HG03432 (cell line): ENCODE results near the gene JPH3.

Experiments
- ATAC-seq: cut with Tn5 transposase; IDR thresholded peaks from one replicate; pipeline ENCODE4 v1.9.1; 2021; ENCODE audit warnings: mild to moderate bottlenecking, moderate library complexity; ENCODE audit not compliant: unreplicated experiment

Gene JPH3

GRCh38 chr16:87602001-87602775 lies at the start of gene JPH3:
TSS of gene JPH3 (plus strand) at chr16:87602508. CDS start at chr16:87603147, 639 bp downstream.
- ATAC-seq: no peak

- no peak for ATAC-seq
Measured at GRCh38 chr16:87552772-87553573, 49.3 kb upstream of the JPH3 start.

- no peak for ATAC-seq
Measured at GRCh38 chr16:87554754-87555427, 47.4 kb upstream of the JPH3 start.

- no peak for ATAC-seq
Measured at GRCh38 chr16:87555647-87556046, 46.7 kb upstream of the JPH3 start.

GRCh38 chr16:87556941-87557459 lies 45.3 kb upstream of the JPH3 start:
- no peak for ATAC-seq

GRCh38 chr16:87558682-87559081 lies 43.6 kb upstream of the JPH3 start:
- no peak for ATAC-seq

- no peak for ATAC-seq
Measured at GRCh38 chr16:87559945-87560344, 42.4 kb upstream of the JPH3 start.

- no peak for ATAC-seq
Measured at GRCh38 chr16:87560428-87561199, 41.7 kb upstream of the JPH3 start.

- no peak for ATAC-seq
Measured at GRCh38 chr16:87561200-87562105, 40.9 kb upstream of the JPH3 start.

GRCh38 chr16:87562201-87562600 lies 40.1 kb upstream of the JPH3 start:
- ATAC-seq: no peak

- no peak for ATAC-seq
Measured at GRCh38 chr16:87563022-87563421, 39.3 kb upstream of the JPH3 start.

- ATAC-seq: no peak
Measured at GRCh38 chr16:87563714-87564523, 38.4 kb upstream of the JPH3 start.

GRCh38 chr16:87564524-87564778 lies 37.9 kb upstream of the JPH3 start:
- ATAC-seq: no peak

- no peak for ATAC-seq
Measured at GRCh38 chr16:87569601-87570571, 32.4 kb upstream of the JPH3 start.

GRCh38 chr16:87570572-87570937 lies 31.8 kb upstream of the JPH3 start:
- ATAC-seq: no peak

- ATAC-seq: no peak
Measured at GRCh38 chr16:87570938-87571867, 31.1 kb upstream of the JPH3 start.

GRCh38 chr16:87571868-87572244 lies 30.5 kb upstream of the JPH3 start:
- no peak for ATAC-seq
